GM23338 (cell line): ENCODE measurements around the gene CLSTN1. TPM values are rescaled to one million over a fixed set of nuclear protein-coding genes. Genes with fewer than 3 reads are reported as not detected.

Experiments
- ATAC-seq: fragments of 200-7000 bp; cut with Tn5 transposase; 3 replicates; pipeline ENCODE4 v1.9.1; 2020
- DNase-seq: peaks from one replicate; pipeline ENCODE4 v3.0.0-alpha.2; 2015; ENCODE audit warnings: low spot score
- H2AFZ ChIP-seq: fragments of 200-600 bp; sonication (generic); 2 replicates; pipeline ENCODE4 v1.8.0; 2016; ENCODE audit warnings: antibody characterized with exemption, mild to moderate bottlenecking, moderate library complexity
- H3F3A ChIP-seq: fragments of 200-600 bp; sonication (generic); replicated peaks from 2 replicates; pipeline ENCODE4 v1.8.0; 2017; ENCODE audit warnings: antibody characterized with exemption, mixed run types, low read depth
- H3K27ac ChIP-seq: fragments of 200-600 bp; sonication (generic); 2 replicates; pipeline ENCODE4 v1.6.1; 2016; ENCODE audit warnings: low read depth
- H3K27me3 ChIP-seq: fragments of 200-600 bp; sonication (generic); 2 replicates; pipeline ENCODE4 v1.8.0; 2016; ENCODE audit warnings: mild to moderate bottlenecking, mixed run types, moderate library complexity; ENCODE audit not compliant: insufficient read depth
- H3K36me3 ChIP-seq: fragments of 200-600 bp; sonication (generic); 2 replicates; pipeline ENCODE4 v1.8.0; 2016; ENCODE audit warnings: mild to moderate bottlenecking; ENCODE audit not compliant: insufficient read depth
- H3K4me1 ChIP-seq: fragments of 200-600 bp; sonication (generic); 2 replicates; pipeline ENCODE4 v1.8.0; 2016; ENCODE audit warnings: mild to moderate bottlenecking, moderate library complexity; ENCODE audit not compliant: insufficient read depth
- H3K4me2 ChIP-seq: fragments of 200-600 bp; sonication (generic); 2 replicates; pipeline ENCODE4 v1.7.1; 2017; ENCODE audit warnings: mixed run types
- H3K4me3 ChIP-seq: fragments of 200-600 bp; sonication (generic); 2 replicates; pipeline ENCODE4 v1.6.1; 2016; ENCODE audit warnings: mixed run types
- H3K79me2 ChIP-seq: fragments of 200-600 bp; sonication (generic); replicated peaks from 2 replicates; pipeline ENCODE4 v1.8.0; 2017; ENCODE audit warnings: mild to moderate bottlenecking; ENCODE audit not compliant: insufficient read depth
- H3K9me2 ChIP-seq: fragments of 200-600 bp; sonication (generic); 2 replicates; pipeline ENCODE4 v1.8.0; 2017; ENCODE audit not compliant: insufficient read depth
- H4K20me1 ChIP-seq: fragments of 200-600 bp; sonication (generic); replicated peaks from 2 replicates; pipeline ENCODE4 v1.8.0; 2017; ENCODE audit warnings: mild to moderate bottlenecking; ENCODE audit not compliant: insufficient read depth
- H3K27ac Mint-ChIP-seq: 2 replicates; pipeline ENCODE4 v1.8.0; 2020; ENCODE audit warnings: inconsistent platforms, mild to moderate bottlenecking, moderate library complexity, mixed read lengths
- H3K27me3 Mint-ChIP-seq: 3 replicates; pipeline ENCODE4 v1.8.0; 2022; ENCODE audit warnings: low read depth, mild to moderate bottlenecking, moderate library complexity, mixed read lengths, inconsistent platforms; ENCODE audit not compliant: insufficient read depth, poor library complexity
- H3K36me3 Mint-ChIP-seq: 3 replicates; pipeline ENCODE4 v1.8.0; 2021; ENCODE audit warnings: low read depth, mild to moderate bottlenecking, inconsistent platforms, moderate library complexity, mixed read lengths
- H3K4me1 Mint-ChIP-seq: 3 replicates; pipeline ENCODE4 v1.8.0; 2020; ENCODE audit warnings: mild to moderate bottlenecking, inconsistent platforms, mixed read lengths
- H3K4me3 Mint-ChIP-seq: 3 replicates; pipeline ENCODE4 v1.8.0; 2021; ENCODE audit warnings: moderate library complexity, mild to moderate bottlenecking, inconsistent platforms, mixed read lengths
- H3K9me3 Mint-ChIP-seq: 3 replicates; pipeline ENCODE4 v1.8.0; 2020; ENCODE audit warnings: moderate library complexity, mild to moderate bottlenecking, inconsistent platforms, mixed read lengths
- EZH2phosphoT487 ChIP-seq: fragments of 200-600 bp; sonication (generic); IDR thresholded peaks from one replicate; pipeline ENCODE4 v1.8.1; 2018; ENCODE audit warnings: antibody characterized with exemption; ENCODE audit not compliant: unreplicated experiment
- JUNB ChIP-seq: IDR thresholded peaks from one replicate; pipeline ENCODE4 v1.6.1; 2016; ENCODE audit warnings: antibody characterized with exemption; ENCODE audit not compliant: unreplicated experiment
- POLR2AphosphoS5 ChIP-seq: IDR thresholded peaks from 2 replicates; pipeline ENCODE4 v1.6.1; 2016; ENCODE audit warnings: antibody characterized with exemption, low read depth
- STAT1 ChIP-seq: IDR thresholded peaks from one replicate; pipeline ENCODE4 v1.6.1; 2016; ENCODE audit warnings: antibody characterized with exemption; ENCODE audit not compliant: unreplicated experiment
- ZNF114 ChIP-seq: fragments of 250-450 bp; sonication (Bioruptor Pico); IDR thresholded peaks from 2 replicates; pipeline ENCODE4 v1.5.0; 2020; ENCODE audit warnings: mild to moderate bottlenecking, moderate library complexity
- polyA plus RNA-seq: library from polyadenylated mRNA; unstranded; fragments of >200 nt; fragmentation: Nextera tagmentation; extraction: Ambion mirVana; gene quantifications from 2 replicates; pipeline ENCODE4 v1.2.1, GENCODE V29; 2016
- total RNA-seq: library from RNA; depleted of rRNA; stranded (reverse); fragments of >200 nt; shearing (Covaris generic); gene quantifications from 2 replicates; pipeline ENCODE4 v1.2.3, GENCODE V29; 2014
- TF ChIP-seq, protein P1 (sequence below): IDR thresholded peaks from one replicate; pipeline ENCODE4 v1.6.1; 2018; ENCODE audit warnings: antibody characterized with exemption; ENCODE audit not compliant: unreplicated experiment
- TF ChIP-seq, protein P2 (sequence below): IDR thresholded peaks from 2 replicates; pipeline ENCODE4 v1.6.1; 2016; ENCODE audit warnings: antibody characterized with exemption
- TF ChIP-seq, protein P3 (sequence below): fragments of 250-450 bp; sonication (Bioruptor Pico); IDR thresholded peaks from 2 replicates; pipeline ENCODE4 v1.5.0; 2020; ENCODE audit warnings: mild to moderate bottlenecking, moderate library complexity

The CLSTN1 gene
- total and polyA plus RNA-seq, 2 experiments from 2014 or later, result 38.5 to 66.2 TPM

DNA sequence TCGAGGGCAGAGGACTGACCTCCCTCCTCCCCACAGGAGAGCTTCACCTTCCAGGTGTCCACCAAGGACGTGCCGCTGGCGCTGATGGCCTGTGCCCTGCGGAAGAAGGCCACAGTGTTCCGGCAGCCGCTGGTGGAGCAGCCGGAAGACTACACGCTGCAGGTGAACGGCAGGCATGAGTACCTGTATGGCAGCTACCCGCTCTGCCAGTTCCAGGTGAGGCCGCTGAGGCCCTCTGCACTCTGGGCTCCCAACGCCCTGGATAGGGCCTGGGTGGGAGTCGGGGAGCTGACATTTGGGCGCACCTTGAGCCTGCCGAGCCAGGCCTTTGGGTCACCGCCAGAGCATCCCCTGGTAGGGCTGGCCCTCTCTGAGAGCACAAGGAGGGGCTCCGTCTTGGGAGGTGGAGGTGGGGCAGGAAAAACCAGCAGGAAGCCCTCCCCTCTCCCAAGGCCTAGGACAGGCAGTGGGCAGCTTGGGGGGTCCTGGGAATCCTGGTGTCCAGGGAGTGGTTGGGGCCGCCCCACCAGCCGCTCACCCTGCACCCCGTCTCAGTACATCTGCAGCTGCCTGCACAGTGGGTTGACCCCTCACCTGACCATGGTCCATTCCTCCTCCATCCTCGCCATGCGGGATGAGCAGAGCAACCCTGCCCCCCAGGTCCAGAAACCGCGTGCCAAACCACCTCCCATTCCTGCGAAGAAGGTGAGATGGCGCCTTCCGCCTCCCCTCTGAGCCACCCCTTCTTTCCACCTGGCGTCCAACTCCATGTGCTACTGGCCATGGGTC lies 107.2 kb downstream of the CLSTN1 start:
- Mint-ChIP-seq H3K27ac (no peak overlapping the region), H3K4me1 (peaks cover 33% of the 10 kb centered on the region), H3K9me3 (no peaks in the 10 kb centered on the region), H3K4me3 (no peak overlapping the region), H3K36me3 (peaks cover 4% of the 10 kb centered on the region; the same call in 2 of the 3 replicates), H3K27me3 (peaks cover 18% of the 10 kb centered on the region)
- H4K20me1 ChIP-seq, result no peaks in the 10 kb centered on the region
- 0 out of 2 replicates have a peak overlapping the region, but pooled peaks have one; percentile 67 for H3K27ac ChIP-seq
- no peak for DNase-seq
- ATAC-seq, result no peak
- H3K9me2 ChIP-seq, result no peaks in the 10 kb centered on the region
- no peaks in the 10 kb centered on the region for H3K79me2 ChIP-seq
- peaks cover 6% of the 10 kb centered on the region; the same call in 1 of the 2 replicates for H3F3A ChIP-seq
- no peaks in the 10 kb centered on the region for H3K36me3 ChIP-seq
- TF ChIP-seq, protein P1, sequence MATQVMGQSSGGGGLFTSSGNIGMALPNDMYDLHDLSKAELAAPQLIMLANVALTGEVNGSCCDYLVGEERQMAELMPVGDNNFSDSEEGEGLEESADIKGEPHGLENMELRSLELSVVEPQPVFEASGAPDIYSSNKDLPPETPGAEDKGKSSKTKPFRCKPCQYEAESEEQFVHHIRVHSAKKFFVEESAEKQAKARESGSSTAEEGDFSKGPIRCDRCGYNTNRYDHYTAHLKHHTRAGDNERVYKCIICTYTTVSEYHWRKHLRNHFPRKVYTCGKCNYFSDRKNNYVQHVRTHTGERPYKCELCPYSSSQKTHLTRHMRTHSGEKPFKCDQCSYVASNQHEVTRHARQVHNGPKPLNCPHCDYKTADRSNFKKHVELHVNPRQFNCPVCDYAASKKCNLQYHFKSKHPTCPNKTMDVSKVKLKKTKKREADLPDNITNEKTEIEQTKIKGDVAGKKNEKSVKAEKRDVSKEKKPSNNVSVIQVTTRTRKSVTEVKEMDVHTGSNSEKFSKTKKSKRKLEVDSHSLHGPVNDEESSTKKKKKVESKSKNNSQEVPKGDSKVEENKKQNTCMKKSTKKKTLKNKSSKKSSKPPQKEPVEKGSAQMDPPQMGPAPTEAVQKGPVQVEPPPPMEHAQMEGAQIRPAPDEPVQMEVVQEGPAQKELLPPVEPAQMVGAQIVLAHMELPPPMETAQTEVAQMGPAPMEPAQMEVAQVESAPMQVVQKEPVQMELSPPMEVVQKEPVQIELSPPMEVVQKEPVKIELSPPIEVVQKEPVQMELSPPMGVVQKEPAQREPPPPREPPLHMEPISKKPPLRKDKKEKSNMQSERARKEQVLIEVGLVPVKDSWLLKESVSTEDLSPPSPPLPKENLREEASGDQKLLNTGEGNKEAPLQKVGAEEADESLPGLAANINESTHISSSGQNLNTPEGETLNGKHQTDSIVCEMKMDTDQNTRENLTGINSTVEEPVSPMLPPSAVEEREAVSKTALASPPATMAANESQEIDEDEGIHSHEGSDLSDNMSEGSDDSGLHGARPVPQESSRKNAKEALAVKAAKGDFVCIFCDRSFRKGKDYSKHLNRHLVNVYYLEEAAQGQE, result no peak
- TF ChIP-seq STAT1 (no peak), ZNF114 (CRISPR knock-in tag) (no peak), EZH2phosphoT487 (no peak), POLR2AphosphoS5 (no peak), JUNB (no peak)
- TF ChIP-seq, protein P2, sequence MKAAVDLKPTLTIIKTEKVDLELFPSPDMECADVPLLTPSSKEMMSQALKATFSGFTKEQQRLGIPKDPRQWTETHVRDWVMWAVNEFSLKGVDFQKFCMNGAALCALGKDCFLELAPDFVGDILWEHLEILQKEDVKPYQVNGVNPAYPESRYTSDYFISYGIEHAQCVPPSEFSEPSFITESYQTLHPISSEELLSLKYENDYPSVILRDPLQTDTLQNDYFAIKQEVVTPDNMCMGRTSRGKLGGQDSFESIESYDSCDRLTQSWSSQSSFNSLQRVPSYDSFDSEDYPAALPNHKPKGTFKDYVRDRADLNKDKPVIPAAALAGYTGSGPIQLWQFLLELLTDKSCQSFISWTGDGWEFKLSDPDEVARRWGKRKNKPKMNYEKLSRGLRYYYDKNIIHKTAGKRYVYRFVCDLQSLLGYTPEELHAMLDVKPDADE, result no peak
- TF ChIP-seq, protein P3, sequence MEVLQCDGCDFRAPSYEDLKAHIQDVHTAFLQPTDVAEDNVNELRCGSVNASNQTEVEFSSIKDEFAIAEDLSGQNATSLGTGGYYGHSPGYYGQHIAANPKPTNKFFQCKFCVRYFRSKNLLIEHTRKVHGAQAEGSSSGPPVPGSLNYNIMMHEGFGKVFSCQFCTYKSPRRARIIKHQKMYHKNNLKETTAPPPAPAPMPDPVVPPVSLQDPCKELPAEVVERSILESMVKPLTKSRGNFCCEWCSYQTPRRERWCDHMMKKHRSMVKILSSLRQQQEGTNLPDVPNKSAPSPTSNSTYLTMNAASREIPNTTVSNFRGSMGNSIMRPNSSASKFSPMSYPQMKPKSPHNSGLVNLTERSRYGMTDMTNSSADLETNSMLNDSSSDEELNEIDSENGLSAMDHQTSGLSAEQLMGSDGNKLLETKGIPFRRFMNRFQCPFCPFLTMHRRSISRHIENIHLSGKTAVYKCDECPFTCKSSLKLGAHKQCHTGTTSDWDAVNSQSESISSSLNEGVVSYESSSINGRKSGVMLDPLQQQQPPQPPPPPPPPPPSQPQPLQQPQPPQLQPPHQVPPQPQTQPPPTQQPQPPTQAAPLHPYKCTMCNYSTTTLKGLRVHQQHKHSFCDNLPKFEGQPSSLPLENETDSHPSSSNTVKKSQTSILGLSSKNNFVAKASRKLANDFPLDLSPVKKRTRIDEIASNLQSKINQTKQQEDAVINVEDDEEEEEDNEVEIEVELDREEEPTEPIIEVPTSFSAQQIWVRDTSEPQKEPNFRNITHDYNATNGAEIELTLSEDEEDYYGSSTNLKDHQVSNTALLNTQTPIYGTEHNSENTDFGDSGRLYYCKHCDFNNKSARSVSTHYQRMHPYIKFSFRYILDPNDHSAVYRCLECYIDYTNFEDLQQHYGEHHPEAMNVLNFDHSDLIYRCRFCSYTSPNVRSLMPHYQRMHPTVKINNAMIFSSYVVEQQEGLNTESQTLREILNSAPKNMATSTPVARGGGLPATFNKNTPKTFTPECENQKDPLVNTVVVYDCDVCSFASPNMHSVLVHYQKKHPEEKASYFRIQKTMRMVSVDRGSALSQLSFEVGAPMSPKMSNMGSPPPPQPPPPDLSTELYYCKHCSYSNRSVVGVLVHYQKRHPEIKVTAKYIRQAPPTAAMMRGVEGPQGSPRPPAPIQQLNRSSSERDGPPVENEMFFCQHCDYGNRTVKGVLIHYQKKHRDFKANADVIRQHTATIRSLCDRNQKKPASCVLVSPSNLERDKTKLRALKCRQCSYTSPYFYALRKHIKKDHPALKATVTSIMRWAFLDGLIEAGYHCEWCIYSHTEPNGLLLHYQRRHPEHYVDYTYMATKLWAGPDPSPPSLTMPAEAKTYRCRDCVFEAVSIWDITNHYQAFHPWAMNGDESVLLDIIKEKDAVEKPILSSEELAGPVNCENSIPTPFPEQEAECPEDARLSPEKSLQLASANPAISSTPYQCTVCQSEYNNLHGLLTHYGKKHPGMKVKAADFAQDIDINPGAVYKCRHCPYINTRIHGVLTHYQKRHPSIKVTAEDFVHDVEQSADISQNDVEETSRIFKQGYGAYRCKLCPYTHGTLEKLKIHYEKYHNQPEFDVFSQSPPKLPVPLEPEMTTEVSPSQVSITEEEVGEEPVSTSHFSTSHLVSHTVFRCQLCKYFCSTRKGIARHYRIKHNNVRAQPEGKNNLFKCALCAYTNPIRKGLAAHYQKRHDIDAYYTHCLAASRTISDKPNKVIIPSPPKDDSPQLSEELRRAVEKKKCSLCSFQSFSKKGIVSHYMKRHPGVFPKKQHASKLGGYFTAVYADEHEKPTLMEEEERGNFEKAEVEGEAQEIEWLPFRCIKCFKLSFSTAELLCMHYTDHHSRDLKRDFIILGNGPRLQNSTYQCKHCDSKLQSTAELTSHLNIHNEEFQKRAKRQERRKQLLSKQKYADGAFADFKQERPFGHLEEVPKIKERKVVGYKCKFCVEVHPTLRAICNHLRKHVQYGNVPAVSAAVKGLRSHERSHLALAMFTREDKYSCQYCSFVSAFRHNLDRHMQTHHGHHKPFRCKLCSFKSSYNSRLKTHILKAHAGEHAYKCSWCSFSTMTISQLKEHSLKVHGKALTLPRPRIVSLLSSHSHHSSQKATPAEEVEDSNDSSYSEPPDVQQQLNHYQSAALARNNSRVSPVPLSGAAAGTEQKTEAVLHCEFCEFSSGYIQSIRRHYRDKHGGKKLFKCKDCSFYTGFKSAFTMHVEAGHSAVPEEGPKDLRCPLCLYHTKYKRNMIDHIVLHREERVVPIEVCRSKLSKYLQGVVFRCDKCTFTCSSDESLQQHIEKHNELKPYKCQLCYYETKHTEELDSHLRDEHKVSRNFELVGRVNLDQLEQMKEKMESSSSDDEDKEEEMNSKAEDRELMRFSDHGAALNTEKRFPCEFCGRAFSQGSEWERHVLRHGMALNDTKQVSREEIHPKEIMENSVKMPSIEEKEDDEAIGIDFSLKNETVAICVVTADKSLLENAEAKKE (CRISPR knock-in tag), result no peak
- no peak overlapping the region for H2AFZ ChIP-seq
- H3K4me3 ChIP-seq, result no peak overlapping the region
- no peaks in the 10 kb centered on the region for H3K27me3 ChIP-seq
- H3K4me1 ChIP-seq, result peaks cover 22% of the 10 kb centered on the region
- no peak overlapping the region for H3K4me2 ChIP-seq
